Stimulated activated naive CD4-positive, alpha-beta T cell (primary cell): ENCODE measurements around the gene TRPM8.
"Not testable (repeated sequence)": the region's sequence is repeated elsewhere in the genome, so short reads cannot be mapped to it uniquely, and the experiment has no call there.

Experiments used
- DNase-seq, 6 experiments: peaks; one replicate each; lab custom pipeline; 2025; lab: John Stamatoyannopoulos, UW

TRPM8 gene

DNA sequence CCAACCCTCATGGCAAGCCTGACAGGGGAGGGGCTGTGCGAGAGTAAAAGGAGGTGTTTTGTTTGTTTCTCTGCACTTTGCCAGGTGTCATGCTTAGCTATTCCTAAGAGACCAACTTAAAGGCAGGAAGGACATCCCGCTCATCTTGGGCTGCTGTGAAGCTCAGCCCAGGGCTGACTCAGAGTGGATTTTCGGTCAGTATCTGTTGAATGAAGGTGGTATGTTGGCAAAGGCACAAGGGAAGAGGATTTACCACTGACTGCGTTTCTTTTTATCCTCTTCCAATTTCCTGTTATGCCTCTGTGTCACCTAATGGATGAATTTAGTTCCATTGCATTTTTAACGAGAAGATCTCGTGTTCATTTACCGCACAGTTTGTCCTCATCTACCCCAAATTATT lies 18.9 kb downstream of the TRPM8 start:
- DNase-seq: no peak

DNA sequence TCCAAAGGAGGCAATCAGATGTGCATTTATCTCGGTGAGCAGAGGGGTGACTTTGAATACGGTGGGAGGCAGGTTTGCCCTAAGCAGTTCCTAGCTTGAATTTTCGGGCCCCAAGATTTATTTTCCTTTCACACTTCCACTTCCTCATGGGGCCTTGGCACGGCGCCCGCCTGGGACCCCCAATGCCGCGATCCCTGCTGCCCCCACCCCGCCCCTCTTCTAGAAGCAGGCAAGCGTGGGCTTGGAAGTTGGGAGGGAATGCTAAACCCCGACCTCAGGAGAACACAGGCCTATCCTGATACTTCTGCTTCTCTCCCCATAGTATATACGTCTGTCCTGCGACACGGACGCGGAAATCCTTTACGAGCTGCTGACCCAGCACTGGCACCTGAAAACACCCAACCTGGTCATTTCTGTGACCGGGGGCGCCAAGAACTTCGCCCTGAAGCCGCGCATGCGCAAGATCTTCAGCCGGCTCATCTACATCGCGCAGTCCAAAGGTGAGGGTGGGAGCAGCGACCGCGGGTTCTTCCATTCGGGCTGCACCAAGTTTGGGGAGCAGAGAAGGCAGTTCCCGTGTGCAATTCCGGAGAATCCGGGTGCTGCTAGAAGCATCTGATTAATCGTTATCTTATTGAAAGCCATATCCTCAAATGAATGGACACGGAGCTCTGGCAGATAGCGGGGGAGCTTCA lies 21.6 kb downstream of the TRPM8 start:
- DNase-seq: no peak

DNA sequence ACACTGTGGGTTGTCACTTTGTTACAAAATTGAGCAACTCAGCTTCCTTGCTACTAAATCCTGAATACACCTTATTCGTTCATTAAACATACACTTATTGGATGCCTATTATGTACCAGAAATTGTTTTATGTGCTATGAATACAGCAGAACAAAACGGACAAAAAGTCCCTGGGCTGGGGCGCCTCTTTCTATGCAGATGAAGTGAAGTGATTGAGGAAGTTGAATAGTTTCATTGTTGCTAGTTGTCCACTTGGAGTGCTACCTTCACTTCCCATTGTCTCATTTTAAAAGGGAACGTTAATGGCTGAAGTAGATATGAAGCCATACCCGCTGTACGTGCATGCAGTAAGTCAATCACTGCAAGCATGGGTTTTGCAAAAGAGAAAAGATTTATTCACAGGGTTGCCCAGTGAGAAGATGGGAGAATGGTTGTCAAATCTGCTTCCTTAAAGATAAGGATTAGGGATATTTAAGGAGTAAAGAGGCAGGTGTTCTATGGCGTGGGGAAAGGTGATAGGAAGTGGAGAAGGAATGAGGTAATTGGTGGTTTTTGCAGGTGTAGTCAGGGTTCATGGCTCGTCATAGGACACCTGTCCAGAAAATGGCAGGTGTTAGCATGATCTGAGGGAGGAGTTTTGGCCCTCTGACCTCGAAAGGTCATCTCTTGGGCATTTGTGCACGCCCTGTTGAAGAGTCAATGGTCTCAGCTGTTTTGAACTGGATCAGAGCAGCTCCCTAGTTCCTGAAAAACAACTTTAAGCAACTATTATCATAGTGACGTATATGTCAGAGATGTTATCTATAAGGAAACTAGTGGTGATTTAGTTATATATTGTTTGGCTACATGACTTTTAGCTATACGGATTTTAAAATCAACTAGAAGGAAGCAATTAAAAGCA lies 23.5 kb downstream of the TRPM8 start:
- DNase-seq: no peak

DNA sequence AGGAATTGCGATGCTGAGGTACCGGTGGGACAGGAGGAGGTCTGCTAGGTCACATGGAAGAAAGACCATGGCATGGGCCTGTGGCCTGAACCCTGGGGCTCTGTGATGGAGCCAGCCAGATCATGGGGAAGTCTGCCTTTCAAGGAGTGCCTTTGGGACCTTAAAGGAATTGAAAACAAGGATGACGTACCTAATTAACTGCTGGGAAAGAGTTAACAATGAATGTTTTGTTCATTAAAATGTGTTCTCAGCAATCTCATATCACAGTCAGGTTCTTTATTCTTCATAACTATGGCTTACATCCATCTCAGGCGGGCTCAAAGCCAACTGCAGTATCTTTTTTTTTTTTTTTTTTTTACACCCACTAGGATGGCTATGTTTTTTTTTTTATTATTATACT lies 25.6 kb downstream of the TRPM8 start:
- DNase-seq: no peak

DNA sequence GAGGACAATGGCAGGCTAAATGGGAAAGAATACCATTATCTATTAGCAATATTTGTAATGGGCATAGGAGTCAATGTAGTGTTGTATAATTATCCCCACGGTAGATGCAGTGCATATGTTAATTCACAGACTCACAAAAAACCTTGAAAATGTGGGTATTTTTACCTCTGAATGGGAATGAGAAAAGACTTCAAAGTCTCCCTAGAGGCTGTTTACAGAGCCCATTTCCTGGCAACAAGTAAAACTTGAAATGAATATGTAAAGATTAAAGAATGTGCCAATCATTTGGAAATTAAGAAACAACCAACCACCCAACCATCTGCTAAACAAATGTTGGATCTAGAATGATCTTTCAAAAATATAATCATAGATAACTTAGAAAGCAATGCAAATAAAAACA lies 27.1 kb downstream of the TRPM8 start:
- DNase-seq: no peak

DNA sequence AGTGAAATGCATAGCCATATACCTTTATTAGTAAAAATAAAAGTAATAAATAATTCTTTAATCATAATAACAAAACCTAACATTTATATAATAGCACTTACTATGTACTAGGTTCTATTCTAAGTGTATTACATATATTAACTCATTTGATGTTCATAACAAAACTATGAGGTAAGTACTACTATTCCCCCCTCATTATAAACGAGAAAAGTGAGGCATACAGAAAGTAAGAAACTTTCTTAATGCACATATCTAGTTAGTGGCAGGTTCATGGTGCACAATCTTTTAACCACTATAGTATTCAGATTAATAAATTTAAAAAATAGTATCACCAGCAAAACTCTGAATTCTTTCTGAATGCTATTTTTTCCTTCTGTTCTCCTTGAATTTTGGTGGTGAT lies 27.5 kb downstream of the TRPM8 start:
- no peak for DNase-seq

DNA sequence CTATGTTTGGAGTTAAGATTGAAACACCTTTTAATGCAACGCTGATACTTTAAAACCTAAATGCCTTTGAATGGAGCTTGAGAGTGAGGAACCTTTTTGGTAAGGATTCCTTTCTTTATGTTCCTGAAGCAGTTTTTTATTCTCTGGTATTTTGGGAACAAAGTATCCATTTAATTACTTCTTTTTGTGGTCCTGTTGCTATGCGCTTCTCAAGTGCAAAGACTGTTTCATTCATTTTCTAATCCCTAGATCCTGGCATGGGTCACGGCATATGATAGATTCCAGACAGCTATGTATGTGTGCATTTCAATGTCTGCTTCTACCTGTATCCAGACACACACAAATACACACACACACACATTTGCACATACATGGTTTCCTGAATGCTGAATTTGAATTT lies 28.0 kb downstream of the TRPM8 start:
- no peak for DNase-seq

DNA sequence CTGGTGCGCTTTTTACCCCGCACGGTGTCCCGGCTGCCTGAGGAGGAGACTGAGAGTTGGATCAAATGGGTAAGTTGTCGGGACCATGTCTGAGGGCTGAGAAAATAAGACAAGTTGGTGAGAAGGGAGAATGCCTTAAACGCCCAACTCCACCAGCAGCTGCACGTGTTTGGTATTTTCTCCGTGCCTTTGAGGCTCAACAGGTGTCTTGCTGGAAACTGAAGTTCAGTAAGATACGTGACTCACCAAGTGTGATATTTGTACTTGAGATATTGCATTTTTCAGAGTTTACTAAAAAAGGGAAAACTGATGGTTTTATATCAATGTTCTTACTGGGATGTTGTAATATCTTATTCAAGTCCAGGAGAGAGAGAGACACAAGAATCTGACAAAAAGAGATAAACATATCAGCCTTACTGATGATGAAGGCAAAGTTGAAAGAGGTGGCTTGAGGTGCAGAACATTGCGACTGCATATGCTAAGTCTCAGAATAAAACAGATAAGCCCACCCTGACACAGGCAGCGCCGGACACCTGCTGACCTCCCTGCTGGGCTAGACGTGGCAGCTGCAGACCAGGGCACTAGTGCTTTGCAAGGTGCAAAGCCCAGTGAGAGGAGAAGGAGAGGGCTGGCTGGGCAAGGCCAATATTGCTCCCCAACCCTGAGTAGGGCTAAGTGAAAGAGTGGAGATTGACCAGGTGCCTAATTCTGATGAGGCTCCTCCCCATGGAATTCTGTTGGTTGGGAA lies 33.1 kb downstream of the TRPM8 start:
- DNase-seq: no peak

DNA sequence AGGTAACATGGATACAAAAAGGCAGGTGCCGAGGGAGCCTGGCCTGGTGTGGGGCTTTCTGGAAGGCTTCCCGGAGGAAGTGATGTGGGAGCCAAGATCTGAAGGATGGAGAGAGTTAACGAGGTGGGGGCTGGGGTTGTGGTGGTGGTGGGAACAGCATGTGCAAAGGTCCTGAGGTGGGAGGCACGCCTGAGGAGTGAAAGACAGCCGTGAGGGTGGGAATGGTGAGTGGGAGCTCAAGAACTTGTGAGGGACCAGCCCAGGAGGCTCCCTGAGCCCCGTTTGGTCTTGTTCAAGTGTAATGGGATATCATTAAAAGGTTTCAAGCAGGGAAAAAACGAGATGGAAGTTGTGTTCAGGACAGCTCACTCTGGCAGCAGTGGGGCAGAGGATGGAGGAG lies 35.2 kb downstream of the TRPM8 start:
- DNase-seq: no peak

DNA sequence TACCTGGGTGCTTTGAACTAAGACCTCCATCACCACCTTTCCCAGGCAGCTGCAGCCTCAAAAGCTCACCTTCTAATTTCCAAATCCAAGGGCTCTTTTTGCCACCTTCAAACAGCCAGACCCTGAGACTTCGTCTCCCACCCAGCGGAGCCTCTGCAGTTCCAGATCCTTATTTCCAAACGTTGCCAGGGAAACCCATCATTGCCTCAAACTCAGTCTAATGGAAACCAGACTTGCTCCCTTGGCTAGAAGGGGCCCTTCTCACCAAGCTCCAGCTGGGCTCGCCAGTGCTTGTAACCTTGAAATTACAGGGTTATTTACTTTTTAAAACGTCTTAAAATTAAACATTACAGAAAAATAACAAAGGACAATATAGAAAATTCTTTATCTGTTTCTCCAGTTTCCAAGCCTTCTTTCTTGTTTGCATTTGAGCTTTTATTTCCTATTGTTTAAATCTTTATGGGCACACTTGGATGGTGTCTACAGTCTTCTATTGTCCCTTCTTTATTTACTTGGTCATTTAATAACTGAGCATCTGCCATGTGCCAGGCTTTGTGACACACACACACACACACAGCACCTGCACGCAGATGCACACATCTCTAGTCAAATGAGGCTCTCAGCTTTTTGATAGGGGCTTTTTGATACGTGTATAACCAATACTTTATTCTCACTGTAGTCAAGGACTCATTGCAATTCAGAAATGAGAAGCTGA lies 36.1 kb downstream of the TRPM8 start:
- DNase-seq: no peak

DNA sequence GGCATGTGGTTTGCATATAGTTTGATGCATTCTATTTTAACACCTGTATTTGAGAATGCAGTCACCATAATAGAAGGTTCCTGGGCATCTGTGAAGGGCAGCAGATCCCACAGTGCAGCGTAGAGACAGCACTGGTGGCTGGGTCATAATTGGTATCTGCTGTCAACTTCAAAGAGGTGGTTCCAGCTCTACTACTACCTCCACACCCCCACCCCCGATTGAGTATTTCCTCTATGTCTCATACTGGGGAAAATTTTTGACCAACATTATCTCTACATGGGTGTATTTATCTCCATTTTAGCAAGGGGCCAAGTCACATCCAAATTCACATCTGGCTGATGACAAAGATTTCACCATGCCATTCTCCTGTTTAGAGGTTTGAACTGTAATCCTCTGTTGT lies 43.0 kb downstream of the TRPM8 start:
- DNase-seq: no peak

DNA sequence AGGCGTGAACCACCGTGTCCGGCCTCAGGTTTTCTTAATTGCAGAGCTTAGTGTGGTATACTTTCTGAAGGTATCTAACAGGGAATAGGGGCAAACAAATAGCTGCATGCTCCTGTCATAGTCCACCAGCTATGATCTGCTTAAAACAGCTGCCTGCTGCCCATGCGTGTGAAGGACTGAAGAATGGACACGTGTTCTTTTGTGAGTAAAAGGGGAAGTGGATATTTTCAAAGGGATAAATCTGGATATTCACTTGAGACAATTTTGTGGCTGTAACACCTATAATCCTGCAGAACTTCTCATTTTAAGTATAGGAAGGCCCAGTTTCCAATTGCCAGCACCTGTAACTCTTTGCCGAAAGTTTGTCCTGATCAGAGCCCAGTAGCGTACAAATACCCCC lies 44.7 kb downstream of the TRPM8 start:
- no peak for DNase-seq

DNA sequence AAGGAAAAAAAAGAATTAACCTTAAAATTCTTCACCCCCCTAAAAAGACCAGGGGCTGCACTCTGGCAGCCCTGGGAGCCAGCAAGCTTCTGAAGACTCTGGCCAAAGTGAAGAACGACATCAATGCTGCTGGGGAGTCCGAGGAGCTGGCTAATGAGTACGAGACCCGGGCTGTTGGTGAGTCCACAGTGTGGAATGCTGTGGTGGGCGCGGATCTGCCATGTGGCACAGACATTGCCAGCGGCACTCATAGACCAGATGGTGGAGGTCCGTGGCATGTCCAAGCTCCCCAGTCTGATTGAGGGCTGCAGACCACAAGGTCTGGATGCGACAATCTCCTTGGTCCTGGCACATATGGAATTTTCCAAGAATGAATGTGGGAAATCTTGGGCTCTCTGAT lies 47.4 kb downstream of the TRPM8 start:
- DNase-seq: no peak

DNA sequence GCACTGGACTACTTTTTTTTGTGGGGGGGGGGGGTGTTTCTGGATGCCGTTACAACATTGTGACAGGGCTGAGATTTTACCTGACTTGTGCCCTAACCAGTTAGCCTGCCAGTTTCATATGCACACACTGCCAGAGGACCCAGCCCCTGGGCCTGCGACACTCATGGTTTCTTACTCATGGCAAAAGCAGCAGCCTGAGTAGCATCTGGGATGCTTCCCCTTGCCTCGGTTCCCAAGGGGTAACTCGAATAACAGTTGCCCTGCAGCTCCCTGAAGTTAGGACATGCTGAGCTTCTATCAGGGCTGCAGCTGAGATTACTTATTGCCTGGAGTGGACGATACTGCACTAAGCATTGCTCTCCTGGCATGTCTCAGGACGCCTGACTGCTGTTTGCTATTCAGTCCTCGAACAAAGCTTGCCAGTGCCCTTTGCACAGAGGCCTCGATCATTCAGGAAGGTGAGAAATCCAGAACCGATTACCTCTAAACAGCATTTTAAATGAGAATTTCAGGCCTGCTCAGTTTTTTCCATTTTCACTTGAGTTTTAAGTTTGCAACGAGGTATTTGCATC lies 47.9 kb downstream of the TRPM8 start:
- DNase-seq: no peak

DNA sequence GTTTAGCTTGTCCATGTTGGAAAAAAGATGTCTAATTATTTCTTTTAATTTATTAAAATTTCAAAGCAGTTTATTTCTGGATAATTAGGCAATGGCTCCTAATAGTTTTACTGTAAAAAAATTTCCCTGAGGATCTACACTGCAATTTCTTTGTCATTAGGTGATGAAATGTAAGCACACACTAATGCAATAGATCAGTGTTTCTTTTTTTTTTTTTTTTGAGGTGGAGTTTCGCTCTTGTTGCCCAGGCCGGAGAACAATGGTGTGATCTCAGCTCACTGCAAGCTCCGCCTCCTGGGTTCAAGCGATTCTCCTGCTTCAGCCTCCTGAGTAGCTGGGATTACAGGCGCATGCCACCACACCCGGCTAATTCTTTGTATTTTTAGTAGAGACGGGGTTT lies 48.5 kb downstream of the TRPM8 start:
- DNase-seq: not testable (repeated sequence)

DNA sequence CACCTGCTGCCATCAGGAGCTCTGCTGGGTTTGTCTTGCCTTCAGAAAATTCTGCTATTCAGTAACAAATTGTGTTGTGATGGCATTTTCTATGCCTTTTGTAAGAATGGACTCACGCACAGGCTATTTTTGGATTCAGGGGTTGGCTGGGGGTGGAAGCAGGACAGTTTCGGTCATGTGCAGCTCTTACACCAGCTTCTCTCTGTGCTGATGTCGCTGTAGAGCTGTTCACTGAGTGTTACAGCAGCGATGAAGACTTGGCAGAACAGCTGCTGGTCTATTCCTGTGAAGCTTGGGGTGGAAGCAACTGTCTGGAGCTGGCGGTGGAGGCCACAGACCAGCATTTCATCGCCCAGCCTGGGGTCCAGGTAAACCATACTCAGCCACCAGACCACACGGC lies 49.2 kb downstream of the TRPM8 start:
- DNase-seq: no peak

DNA sequence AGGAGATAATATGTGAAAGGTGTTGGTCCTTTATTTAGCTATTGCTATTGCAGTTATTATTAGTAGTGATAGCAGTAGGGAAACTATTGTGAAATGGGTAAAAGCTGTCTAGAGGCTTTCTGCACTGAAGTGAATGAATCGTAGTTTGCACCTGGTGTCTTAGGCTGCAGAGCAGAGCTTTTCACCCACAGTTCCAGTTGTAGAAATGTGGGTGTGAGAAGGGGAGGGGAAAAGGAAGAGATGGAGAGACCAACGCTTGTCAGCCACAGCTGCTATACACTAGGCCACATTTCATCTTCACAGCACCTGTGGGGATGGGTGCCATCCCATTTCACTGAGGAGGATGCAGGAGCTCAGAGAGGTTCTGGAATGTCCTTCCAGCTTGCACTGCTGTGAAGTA lies 50.0 kb downstream of the TRPM8 start:
- no peak for DNase-seq

DNA sequence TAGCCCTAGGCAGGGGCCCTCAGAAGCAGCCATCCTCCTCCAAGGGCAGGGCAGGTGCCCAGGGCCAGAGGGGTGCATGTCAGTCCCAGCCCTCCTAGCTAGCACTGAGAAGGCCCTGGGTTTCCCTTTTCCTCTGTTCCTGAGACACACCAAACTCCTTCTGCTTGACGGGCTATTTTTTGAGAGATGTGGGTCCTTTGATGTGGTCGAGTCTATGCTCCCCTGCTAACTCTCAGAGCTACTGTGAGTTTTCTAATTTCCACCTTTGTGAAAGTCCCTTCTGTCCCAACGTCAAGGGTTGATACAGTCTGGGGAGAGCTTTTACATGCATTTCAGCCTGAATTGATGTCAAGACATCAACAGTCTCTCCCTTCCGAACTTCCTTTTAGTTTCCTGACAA lies 51.4 kb downstream of the TRPM8 start:
- no peak for DNase-seq

DNA sequence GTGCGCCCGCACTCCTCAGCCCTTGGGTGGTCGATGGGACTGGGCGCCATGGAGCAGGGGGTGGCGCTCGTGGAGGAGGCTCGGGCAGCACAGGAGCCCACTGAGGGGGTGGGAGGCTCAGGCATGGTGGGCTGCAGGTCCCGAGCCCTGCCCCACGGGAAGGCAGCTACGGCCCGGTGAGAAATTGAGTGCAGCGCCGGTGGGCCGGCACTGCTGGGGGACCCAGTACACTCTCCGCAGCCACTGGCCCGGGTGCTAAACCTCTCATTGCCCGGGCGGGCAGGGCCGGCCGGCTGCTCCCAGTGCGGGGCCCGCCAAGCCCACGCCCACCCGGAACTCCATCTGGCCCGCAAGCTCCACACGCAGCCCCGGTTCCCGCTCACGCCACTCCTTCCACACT lies 55.3 kb downstream of the TRPM8 start:
- not testable (repeated sequence) for DNase-seq

DNA sequence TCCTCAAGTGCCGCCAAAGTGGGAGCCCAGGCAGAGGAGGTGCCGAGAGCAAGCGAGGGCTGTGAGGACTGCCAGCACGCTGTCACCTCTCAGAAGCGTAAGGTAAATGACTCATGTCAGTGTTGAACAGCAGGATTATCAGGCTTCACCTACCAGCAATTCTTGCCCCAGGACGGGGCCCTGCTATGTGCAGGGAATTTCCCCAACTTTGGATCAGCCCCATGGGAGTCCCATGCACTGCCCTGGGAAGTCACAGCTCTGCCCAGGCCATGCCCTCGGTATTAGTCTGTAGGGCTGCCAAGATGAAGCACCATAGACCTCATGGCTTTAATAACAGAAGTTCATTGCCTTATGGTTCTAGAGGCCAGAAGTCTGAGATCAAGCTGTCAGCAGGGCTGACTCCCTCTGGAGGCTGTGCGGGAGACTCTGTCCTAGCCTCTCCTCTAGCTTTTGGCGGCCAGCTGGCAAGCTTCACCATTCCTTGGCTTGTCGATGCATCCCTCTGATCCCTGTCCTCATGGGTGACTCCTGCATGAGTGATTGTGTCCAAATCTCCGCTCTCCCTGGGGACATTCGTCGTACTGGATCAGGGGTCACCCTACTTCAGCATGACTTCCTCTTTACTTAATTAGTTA lies 55.9 kb downstream of the TRPM8 start:
- no peak for DNase-seq

DNA sequence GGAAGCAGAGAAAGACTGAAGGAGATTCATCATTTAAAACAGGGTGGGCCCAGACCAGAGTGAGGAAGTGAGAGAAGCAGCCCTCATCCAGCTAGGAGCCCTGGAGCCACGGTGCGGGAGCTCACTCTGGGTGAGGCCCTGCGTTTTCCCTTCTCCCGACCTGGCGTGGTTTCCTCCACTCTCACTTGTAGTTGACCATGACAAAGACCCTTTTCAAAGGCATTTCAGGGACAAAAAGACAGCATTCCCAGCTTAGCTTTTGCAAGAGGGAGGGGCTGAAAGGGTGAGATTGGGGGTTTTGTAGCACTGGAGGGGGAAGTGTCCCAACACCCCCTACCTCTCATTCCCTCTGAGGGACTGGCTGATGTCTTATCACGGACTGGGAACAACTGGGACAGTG lies 56.6 kb downstream of the TRPM8 start:
- no peak for DNase-seq
